Ammon's horn (tissue), 1 donor: Measurements from ENCODE around the gene C6orf136.

ENCODE experiments used
- DNase-seq: peaks from one replicate; pipeline ENCODE4 v3.0.0-alpha.2; 2016; ENCODE audit warnings: low spot score

Gene C6orf136

GRCh38 chr6:30615958-30616810, 30.7 kb upstream of the C6orf136 start:
- DNase-seq: peak; percentile 41

GRCh38 chr6:30616811-30617564, 29.9 kb upstream of the C6orf136 start, which contains the start of gene PPP1R10:
Gene PPP1R10 (minus strand): TSS chr6:30617243. CDS start chr6:30609944, 7,299 bp downstream.
- peak; percentile 100 for DNase-seq

- DNase-seq: peak; percentile 99
Measured at GRCh38 chr6:30617565-30618269, 29.2 kb upstream of the C6orf136 start, which contains the start of gene MRPS18B. Gene MRPS18B (plus strand): TSS chr6:30617840. CDS start chr6:30617866, 26 bp downstream.

- no peak for DNase-seq
Measured at GRCh38 chr6:30618270-30618797, 28.6 kb upstream of the C6orf136 start.

- no peak for DNase-seq
Measured at GRCh38 chr6:30619561-30619960, 27.4 kb upstream of the C6orf136 start.

GRCh38 chr6:30625511-30625910, 21.4 kb upstream of the C6orf136 start:
- no peak for DNase-seq

- peak; percentile 97 for DNase-seq
Measured at GRCh38 chr6:30626484-30627366, 20.2 kb upstream of the C6orf136 start, which contains the start of gene ATAT1. Gene ATAT1 (plus strand): TSS chr6:30626874.

GRCh38 chr6:30635834-30636233, 11.1 kb upstream of the C6orf136 start:
- no peak for DNase-seq

- no peak for DNase-seq
Measured at GRCh38 chr6:30640481-30640880, 6.5 kb upstream of the C6orf136 start.

GRCh38 chr6:30641048-30641447, 5.9 kb upstream of the C6orf136 start:
- DNase-seq: no peak

- DNase-seq: no peak
Measured at GRCh38 chr6:30643656-30644055, 3.3 kb upstream of the C6orf136 start.

- no peak for DNase-seq
Measured at GRCh38 chr6:30644769-30645168, 2.2 kb upstream of the C6orf136 start.

GRCh38 chr6:30645989-30646388, 944 bp upstream of the C6orf136 start:
- DNase-seq: no peak

- DNase-seq: peak; percentile 72
Measured at GRCh38 chr6:30647242-30648116, 546 bp downstream of the C6orf136 start.

- DNase-seq: no peak
Measured at GRCh38 chr6:30651143-30651542, 4.2 kb downstream of the C6orf136 start.

- DNase-seq: no peak
Measured at GRCh38 chr6:30654798-30655742, 8.1 kb downstream of the C6orf136 start.

GRCh38 chr6:30655743-30656094, 8.8 kb downstream of the C6orf136 start:
- no peak for DNase-seq

- no peak for DNase-seq
Measured at GRCh38 chr6:30656513-30656912, 9.6 kb downstream of the C6orf136 start.

GRCh38 chr6:30657454-30657853, 10.5 kb downstream of the C6orf136 start:
- DNase-seq: no peak
